B cell (primary cell): ENCODE measurements around the gene RFC2. TPM values are rescaled to one million over a fixed set of nuclear protein-coding genes. Genes with fewer than 3 reads are reported as not detected.

ENCODE experiments used
- ATAC-seq: fragments of 200-7000 bp; cut with Tn5 transposase; one replicate; pipeline ENCODE4 v1.10.0; 2021; ENCODE audit warnings: low read depth, mild to moderate bottlenecking, moderate number of reproducible peaks, moderate library complexity
- CTCF ChIA-PET: fragments of 350-600 bp; sonication (Branson Sonifier 250); formaldehyde crosslinking; loops from one replicate; lab custom pipeline; 2021; ENCODE audit warnings: antibody characterized with exemption, inconsistent platforms; lab: Charles Lee
- POLR2A ChIA-PET: fragments of 350-600 bp; sonication (Branson Sonifier 250); formaldehyde crosslinking; loops from one replicate; lab custom pipeline; 2021; ENCODE audit warnings: antibody characterized with exemption; lab: Charles Lee
- DNase-seq: peaks from one replicate; pipeline ENCODE4 v3.0.0; 2013
- H2AFZ ChIP-seq: 2 replicates; pipeline ENCODE4 v1.6.1; 2012; ENCODE audit warnings: mild to moderate bottlenecking, low read depth, low read length; ENCODE audit not compliant: insufficient read depth, poor library complexity, severe bottlenecking
- H3K27ac ChIP-seq, 2 donors: 1 replicate in 1 of 2; 2 replicates in 1 of 2; pipeline ENCODE4 v1.5.1; 2012 to 2013; ENCODE audit warnings: low read length in 2 of 2, mild to moderate bottlenecking in 2 of 2, moderate library complexity in 1 of 2
- H3K27me3 ChIP-seq, 4 experiments: fragments of 200-600 bp in 1 of 4; sonication (generic) in 1 of 4; replicated peaks in 1 of 4; 1 replicate in 2 of 4; 2 replicates in 2 of 4; pipeline versions ENCODE4 v1.6.1 to v1.7.0; 2013 to 2016; ENCODE audit warnings: low read length in 3 of 4, mild to moderate bottlenecking in 2 of 4, mixed read lengths in 1 of 4, moderate library complexity in 1 of 4; ENCODE audit not compliant: insufficient read depth in 4 of 4, control insufficient read depth in 3 of 4; ENCODE audit errors: control extremely low read depth in 1 of 4
- H3K36me3 ChIP-seq, 2 experiments: replicated peaks in 1 of 2; 1 replicate in 1 of 2; 2 replicates in 1 of 2; pipeline versions ENCODE4 v1.6.1 to v1.7.1; 2013; ENCODE audit warnings: low read length in 1 of 2; ENCODE audit not compliant: insufficient read depth in 2 of 2, control insufficient read depth in 1 of 2; ENCODE audit errors: control extremely low read depth in 1 of 2, extremely low read depth in 1 of 2
- H3K4me1 ChIP-seq, 2 donors: fragments of 200-600 bp in 1 of 2; sonication (generic) in 1 of 2; 1 replicate in 1 of 2; 2 replicates in 1 of 2; pipeline versions ENCODE4 v1.5.1 to v1.6.1; 2013 to 2017; ENCODE audit warnings: low read length in 2 of 2; ENCODE audit not compliant: control insufficient read depth in 2 of 2, insufficient read depth in 2 of 2
- H3K4me2 ChIP-seq: replicated peaks from 2 replicates; pipeline ENCODE3; 2012; ENCODE audit warnings: mild to moderate bottlenecking, low read depth, low read length; ENCODE audit not compliant: poor library complexity, severe bottlenecking
- H3K4me3 ChIP-seq, 5 experiments: fragments of 200-600 bp in 1 of 5; sonication (generic) in 1 of 5; 1 replicate in 3 of 5; 2 replicates in 2 of 5; pipeline versions ENCODE4 v1.5.1 to v1.7.0; 2011 to 2016; ENCODE audit warnings: low read length in 4 of 5, mild to moderate bottlenecking in 4 of 5, low read depth in 2 of 5, control low read depth in 1 of 5, moderate library complexity in 1 of 5; ENCODE audit not compliant: insufficient read depth in 1 of 5; ENCODE audit errors: control extremely low read depth in 1 of 5, extremely low read depth in 1 of 5
- H3K79me2 ChIP-seq: fragments of 200-600 bp; sonication (generic); one replicate; pipeline ENCODE4 v1.6.0; 2016; ENCODE audit warnings: low read length; ENCODE audit not compliant: control insufficient read depth, insufficient read depth
- H3K9ac ChIP-seq: fragments of 200-600 bp; sonication (generic); 2 replicates; pipeline ENCODE4 v1.6.1; 2017; ENCODE audit warnings: mild to moderate bottlenecking, low read length, moderate library complexity
- H3K9me3 ChIP-seq, 3 donors: one replicate each; pipeline versions ENCODE4 v1.6.1 to v1.7.1; 2013; ENCODE audit warnings: low read length in 2 of 3; ENCODE audit not compliant: control insufficient read depth in 2 of 3, insufficient read depth in 1 of 3; ENCODE audit errors: control extremely low read depth in 1 of 3
- H4K20me1 ChIP-seq: 2 replicates; pipeline ENCODE4 v1.6.0; 2012; ENCODE audit warnings: mild to moderate bottlenecking, low read length; ENCODE audit not compliant: insufficient read depth, control insufficient read depth, poor library complexity, severe bottlenecking
- H3K27ac Mint-ChIP-seq: one replicate; pipeline ENCODE4 v1.8.0; 2021; ENCODE audit warnings: mixed read lengths
- H3K27me3 Mint-ChIP-seq: one replicate; pipeline ENCODE4 v1.8.0; 2021; ENCODE audit warnings: mixed read lengths
- H3K4me1 Mint-ChIP-seq: one replicate; pipeline ENCODE4 v1.8.0; 2021; ENCODE audit warnings: mixed read lengths
- H3K4me3 Mint-ChIP-seq: one replicate; pipeline ENCODE4 v1.8.0; 2021; ENCODE audit warnings: mixed read lengths
- H3K9me3 Mint-ChIP-seq: one replicate; pipeline ENCODE4 v1.8.0; 2022; ENCODE audit warnings: mixed read lengths; ENCODE audit not compliant: insufficient read depth
- EZH2 ChIP-seq: IDR thresholded peaks from 2 replicates; pipeline ENCODE4 v1.6.1; 2012; ENCODE audit warnings: borderline replicate concordance, low read depth, mild to moderate bottlenecking, moderate library complexity, low read length; ENCODE audit not compliant: insufficient read depth, poor library complexity, severe bottlenecking
- WGBS: methylation state at CpG from one replicate; pipeline ENCODE4 v1.1.5; 2013; ENCODE audit warnings: missing lambda C conversion rate; ENCODE audit not compliant: insufficient coverage; 5-methylcytosine and 5-hydroxymethylcytosine counted together
- intact Hi-C: fragments of 100-400 bp; cut with micrococcal nuclease; formaldehyde crosslinking; loops from one replicate; pipeline ENCODE4 v1.10.0; 2022
- polyA plus RNA-seq: library from polyadenylated mRNA; depleted of rRNA; stranded (reverse); fragments of >200 nt; gene quantifications from 2 replicates; pipeline ENCODE4 v1.2.3, GENCODE V29; 2012
- total RNA-seq, 2 donors: library from RNA; stranded (reverse); fragments of 120-200 nt in 1 of 2; gene quantifications; 1 replicate in 1 of 2; 2 replicates in 1 of 2; pipeline versions ENCODE4 v1.2.3 to v1.2.4, GENCODE V29; 2013 to 2022
- TF ChIP-seq, protein P1 (sequence below): fragments of 200-600 bp; IDR thresholded peaks from one replicate; pipeline ENCODE4 v1.8.0; 2022; ENCODE audit warnings: antibody characterized with exemption, mild to moderate bottlenecking

Gene RFC2
- total and polyA plus RNA-seq, 2 donors (not counting 1 experiment from before 2014, with no cell fraction given), result 20.2 to 36.4 TPM

DNA sequence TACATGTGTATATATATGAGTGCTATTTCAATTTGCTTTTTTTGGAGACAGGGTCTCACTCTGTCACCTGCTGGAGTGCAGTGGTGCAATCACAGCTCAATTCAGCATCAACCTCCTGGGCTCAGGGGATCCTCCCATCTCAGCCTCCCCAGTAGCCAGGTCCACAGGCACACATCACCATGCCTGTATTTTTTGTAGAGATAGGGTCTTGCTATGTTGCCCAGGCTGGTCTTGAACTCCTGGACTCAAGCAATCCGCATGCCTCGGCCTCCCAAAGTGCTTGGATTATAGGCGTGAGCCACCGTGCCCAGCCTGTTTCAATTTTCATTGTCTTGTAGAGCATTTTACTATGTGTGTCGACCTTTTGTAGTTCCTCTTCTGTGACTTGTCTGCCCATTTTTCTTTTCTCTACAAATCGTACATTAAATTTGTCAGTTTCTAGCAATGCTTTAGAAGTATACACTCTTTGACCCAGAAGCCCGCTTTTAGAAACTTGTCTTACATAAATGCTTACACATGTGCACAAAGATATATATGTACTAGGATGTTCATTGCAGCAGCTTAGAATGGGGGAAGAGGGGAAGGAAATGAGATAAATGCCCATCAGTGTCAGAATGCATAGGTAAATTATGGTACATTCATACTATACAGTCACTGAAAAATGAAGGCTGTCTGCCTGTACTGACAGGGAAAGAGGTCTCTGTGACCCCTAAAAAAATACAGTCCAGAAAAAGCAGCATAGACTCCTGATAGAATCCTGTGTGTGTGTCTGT, 12.2 kb upstream of the RFC2 start:
- H3K4me1 ChIP-seq, result peaks cover 8 to 40% of the 10 kb centered on the region in 2 donors
- H3K4me1 Mint-ChIP-seq, result peaks cover 37% of the 10 kb centered on the region
- peak overlapping the region; percentile 66 for H3K27ac Mint-ChIP-seq
- H3K27me3 Mint-ChIP-seq, result no peaks in the 10 kb centered on the region
- 94% methylated on average over 2 of the region's 7 CpGs for WGBS
- no peak for TF ChIP-seq EZH2
- TF ChIP-seq, protein P1, sequence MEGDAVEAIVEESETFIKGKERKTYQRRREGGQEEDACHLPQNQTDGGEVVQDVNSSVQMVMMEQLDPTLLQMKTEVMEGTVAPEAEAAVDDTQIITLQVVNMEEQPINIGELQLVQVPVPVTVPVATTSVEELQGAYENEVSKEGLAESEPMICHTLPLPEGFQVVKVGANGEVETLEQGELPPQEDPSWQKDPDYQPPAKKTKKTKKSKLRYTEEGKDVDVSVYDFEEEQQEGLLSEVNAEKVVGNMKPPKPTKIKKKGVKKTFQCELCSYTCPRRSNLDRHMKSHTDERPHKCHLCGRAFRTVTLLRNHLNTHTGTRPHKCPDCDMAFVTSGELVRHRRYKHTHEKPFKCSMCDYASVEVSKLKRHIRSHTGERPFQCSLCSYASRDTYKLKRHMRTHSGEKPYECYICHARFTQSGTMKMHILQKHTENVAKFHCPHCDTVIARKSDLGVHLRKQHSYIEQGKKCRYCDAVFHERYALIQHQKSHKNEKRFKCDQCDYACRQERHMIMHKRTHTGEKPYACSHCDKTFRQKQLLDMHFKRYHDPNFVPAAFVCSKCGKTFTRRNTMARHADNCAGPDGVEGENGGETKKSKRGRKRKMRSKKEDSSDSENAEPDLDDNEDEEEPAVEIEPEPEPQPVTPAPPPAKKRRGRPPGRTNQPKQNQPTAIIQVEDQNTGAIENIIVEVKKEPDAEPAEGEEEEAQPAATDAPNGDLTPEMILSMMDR, result no peak
- no peaks in the 10 kb centered on the region for H4K20me1 ChIP-seq
- H3K4me3 ChIP-seq, result no peak overlapping the region
- no peaks in the 10 kb centered on the region for H3K79me2 ChIP-seq
- H3K36me3 ChIP-seq, result no peaks in the 10 kb centered on the region
- ATAC-seq, result no peak
- H3K27me3 ChIP-seq, result no peaks in the 10 kb centered on the region
- peak overlapping the region; percentile 33 for H3K4me3 Mint-ChIP-seq
- ChIA-PET CTCF (interaction anchor here (0.7 to 8.4 kb wide), 3 partner anchors 22 to 120 kb away, joined by 4 to 56 read pairs (median 26); partner anchors contain the start of gene CLIP2), POLR2A (interaction anchor here (0.7 kb wide), 1 partner anchor 38 kb away, joined by 5 read pairs; no protein-coding TSS in a partner anchor)
- DNase-seq, result peak; percentile 36
- intact Hi-C loops, result loop anchor here (5.0 kb wide), 1 partner anchor 34 kb away; no protein-coding TSS in a partner anchor
- H3K9ac ChIP-seq, result no peak overlapping the region
- no peaks in the 10 kb centered on the region for H3K9me3 ChIP-seq
- H3K4me2 ChIP-seq, result peak overlapping the region; percentile 18
- H3K27ac ChIP-seq, result peak overlapping the region in 1 of 2 donors; percentile 30
- H2AFZ ChIP-seq, result no peak overlapping the region
- H3K9me3 Mint-ChIP-seq, result no peaks in the 10 kb centered on the region
